ENCODE results near the gene DNM2. TPM values are rescaled to one million over a fixed set of nuclear protein-coding genes. Genes with fewer than 3 reads are reported as not detected.

DNM2 gene
- total and polyA plus RNA-seq, 9 of the 15 experiments (the other 6 are each of a cell fraction or from before 2014, with no cell fraction given), result 2.2 to 161 (median 72.6) TPM

GRCh38 chr19:10756791-10757190, 38.9 kb downstream of the DNM2 start (continued):
- no peak for TF ChIP-seq HINFP (tag; conservative IDR thresholded peaks at IDR 0.05; ENCODE audit: low read depth)
- TF ChIP-seq UBTF (IDR thresholded peaks at IDR 0.05; ENCODE audit: borderline replicate concordance in 1 of 2, low read depth in 2 of 2, low read length in 2 of 2), result no peak
- no peak for TF ChIP-seq ZNF699 (CRISPR knock-in tag; IDR thresholded peaks at IDR 0.05; ENCODE audit: insufficient replicate concordance)
- no peak for TF ChIP-seq RFX1 (IDR thresholded peaks at IDR 0.05)
- no peak for TF ChIP-seq ZNF280A (IDR thresholded peaks at IDR 0.05; ENCODE audit: low read depth, partially characterized antibody)
